22Rv1 (cell line): Measurements from ENCODE around the gene TULP3.

ENCODE experiments used
- CTCF ChIP-seq: fragments of 450-650 bp; IDR thresholded peaks from 2 replicates; pipeline ENCODE4 v1.5.1; 2017; ENCODE audit warnings: mild to moderate bottlenecking
- ZFX ChIP-seq: fragments of 450-650 bp; IDR thresholded peaks from 2 replicates; pipeline ENCODE4 v1.6.1; 2017; ENCODE audit warnings: antibody characterized with exemption, borderline replicate concordance

DNA sequence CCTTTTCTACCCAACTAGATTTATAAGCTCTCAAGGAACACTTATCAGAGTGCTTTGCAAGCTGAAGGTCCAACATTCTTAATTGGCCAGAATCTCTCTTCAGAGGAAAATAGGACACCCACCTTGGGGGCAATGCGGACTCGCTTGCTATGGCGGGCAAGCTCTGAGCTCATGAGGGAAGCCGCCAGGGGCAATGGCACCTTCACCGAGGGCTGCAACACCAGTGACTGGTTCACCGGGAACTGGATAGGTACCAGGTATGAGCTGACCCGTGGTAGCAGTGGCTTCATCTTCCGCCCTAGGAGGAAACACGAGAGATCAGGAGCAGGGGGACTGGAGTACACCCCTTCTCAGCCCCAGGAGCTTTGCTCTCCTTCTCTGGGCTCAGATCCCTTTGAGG is 26.5 kb upstream of the TULP3 start:
- TF ChIP-seq CTCF (no peak), ZFX (no peak)
